PC-9 (cell line): ENCODE data around the gene TBC1D8.

Experiments
- CTCF ChIP-seq: fragments of 200-600 bp; sonication (generic); conservative IDR thresholded peaks from 2 replicates; pipeline ENCODE4 v1.6.1; 2017; ENCODE audit warnings: mixed run types, antibody characterized with exemption, mild to moderate bottlenecking, moderate library complexity
- EZH2 ChIP-seq: fragments of 200-600 bp; sonication (generic); IDR thresholded peaks from 2 replicates; pipeline ENCODE4 v1.8.0; 2017; ENCODE audit warnings: antibody characterized with exemption, low read depth

- TF ChIP-seq CTCF (no peak), EZH2 (no peak)
Observed at GRCh38 chr2:101094351-101094750, 56.8 kb downstream of the TBC1D8 start.
